ENCODE results near the gene UBASH3A. TPM values are rescaled to one million over a fixed set of nuclear protein-coding genes. Genes with fewer than 3 reads are reported as not detected.
"Not testable (repeated sequence)": the region's sequence is repeated elsewhere in the genome, so short reads cannot be mapped to it uniquely, and the experiment has no call there.

The UBASH3A gene
- total RNA-seq, 1 donor from 2014 or later: not detected

DNA sequence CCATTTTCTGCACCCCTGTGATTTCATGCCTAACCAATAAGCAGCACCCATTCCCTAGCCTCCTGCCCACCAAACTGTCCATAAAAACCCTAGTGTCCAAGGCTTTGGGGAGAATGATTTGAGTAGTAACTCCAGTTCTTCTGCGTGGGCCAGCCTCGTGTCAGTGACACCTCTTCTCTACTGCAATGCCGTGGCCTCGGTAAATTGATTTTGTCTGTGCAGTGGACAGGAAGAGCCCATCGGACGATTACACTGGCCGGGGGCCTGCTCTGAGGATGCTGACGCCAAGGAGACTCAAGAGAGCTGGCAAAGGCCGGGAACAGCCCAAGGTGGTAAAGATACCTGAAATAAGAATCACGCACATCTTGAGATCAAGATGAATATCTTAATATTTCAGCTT is 63.0 kb downstream of the UBASH3A start:
- H3K27me3 ChIP-seq (ENCODE audit: control insufficient read depth, insufficient read depth, low read length): no peaks in the 10 kb centered on the region
- H3K4me3 ChIP-seq (ENCODE audit: low read depth, low read length): no peak overlapping the region
- no peak for DNase-seq (ENCODE audit: low read depth)
- H3K36me3 ChIP-seq (ENCODE audit: control insufficient read depth, insufficient read depth, low read length): no peaks in the 10 kb centered on the region
- TF ChIP-seq CTCF (IDR thresholded peaks at IDR 0.05; ENCODE audit: insufficient read depth, low read length, severe bottlenecking): no peak
- no peak for FAIRE-seq

- no peak overlapping the region for H3K4me3 ChIP-seq (ENCODE audit: low read depth, low read length)
- FAIRE-seq: no peak
- TF ChIP-seq CTCF (IDR thresholded peaks at IDR 0.05; ENCODE audit: insufficient read depth, low read length, severe bottlenecking): peak; percentile 64
- DNase-seq (ENCODE audit: low read depth): peak; percentile 46
- H3K36me3 ChIP-seq (ENCODE audit: control insufficient read depth, insufficient read depth, low read length): no peaks in the 10 kb centered on the region
- no peaks in the 10 kb centered on the region for H3K27me3 ChIP-seq (ENCODE audit: control insufficient read depth, insufficient read depth, low read length)
Observed at GRCh38 chr21:42467140-42467983, 63.7 kb downstream of the UBASH3A start.

GRCh38 chr21:42468491-42469131 is 64.9 kb downstream of the UBASH3A start:
- H3K4me3 ChIP-seq (ENCODE audit: low read depth, low read length): no peak overlapping the region
- DNase-seq (ENCODE audit: low read depth): no peak
- H3K36me3 ChIP-seq (ENCODE audit: control insufficient read depth, insufficient read depth, low read length): no peaks in the 10 kb centered on the region
- no peak for TF ChIP-seq CTCF (IDR thresholded peaks at IDR 0.05; ENCODE audit: insufficient read depth, low read length, severe bottlenecking)
- no peak for FAIRE-seq
- H3K27me3 ChIP-seq (ENCODE audit: control insufficient read depth, insufficient read depth, low read length): no peaks in the 10 kb centered on the region

DNA sequence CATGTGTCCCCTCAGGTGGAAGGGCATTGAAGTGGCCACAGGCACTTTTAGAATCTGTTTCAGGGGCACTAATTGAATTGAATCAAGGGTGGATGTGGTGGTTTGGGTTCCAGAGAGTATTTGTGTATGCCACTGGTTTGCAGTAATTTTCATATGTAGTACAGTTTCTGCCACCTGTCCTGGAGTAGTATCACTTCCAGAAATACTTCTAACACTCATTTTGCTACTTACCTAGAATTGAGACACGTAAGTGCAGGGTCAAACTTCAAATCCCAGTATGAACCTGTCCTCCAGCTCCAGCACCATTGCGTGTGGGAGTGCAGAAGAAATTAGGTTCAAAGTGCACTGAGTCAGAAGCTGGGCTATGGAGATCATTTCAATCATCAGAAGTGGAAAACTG is 65.6 kb downstream of the UBASH3A start:
- Histone ChIP-seq H3K4me3 (ENCODE audit: low read depth, low read length) (no peak overlapping the region), H3K36me3 (ENCODE audit: control insufficient read depth, insufficient read depth, low read length) (no peaks in the 10 kb centered on the region), H3K27me3 (ENCODE audit: control insufficient read depth, insufficient read depth, low read length) (no peaks in the 10 kb centered on the region)
- TF ChIP-seq CTCF (IDR thresholded peaks at IDR 0.05; ENCODE audit: insufficient read depth, low read length, severe bottlenecking): no peak
- FAIRE-seq (no peak), DNase-seq (ENCODE audit: low read depth) (no peak)

DNA sequence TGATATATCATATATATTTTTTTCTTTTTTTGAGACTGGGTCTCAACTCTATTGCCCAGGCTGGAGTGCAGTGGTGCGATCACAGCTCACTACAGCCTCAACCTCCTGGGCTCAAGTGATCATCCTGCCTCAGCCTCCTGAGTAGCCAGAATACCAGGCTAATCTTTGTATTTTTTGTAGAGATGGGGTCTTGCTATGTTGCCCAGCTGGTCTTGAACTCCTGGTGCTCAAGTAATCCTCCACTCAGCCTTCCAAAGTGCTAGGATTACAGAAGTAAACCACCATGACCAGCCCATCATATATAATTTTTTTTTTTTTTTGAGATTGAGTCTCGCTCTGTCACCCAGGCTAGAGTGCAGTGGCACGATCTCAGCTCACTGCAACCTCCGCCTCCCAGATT is 66.0 kb downstream of the UBASH3A start:
- H3K4me3 ChIP-seq (ENCODE audit: low read depth, low read length); H3K27me3 ChIP-seq (ENCODE audit: control insufficient read depth, insufficient read depth, low read length); FAIRE-seq; H3K36me3 ChIP-seq (ENCODE audit: control insufficient read depth, insufficient read depth, low read length); DNase-seq (ENCODE audit: low read depth): not testable (repeated sequence)

DNA sequence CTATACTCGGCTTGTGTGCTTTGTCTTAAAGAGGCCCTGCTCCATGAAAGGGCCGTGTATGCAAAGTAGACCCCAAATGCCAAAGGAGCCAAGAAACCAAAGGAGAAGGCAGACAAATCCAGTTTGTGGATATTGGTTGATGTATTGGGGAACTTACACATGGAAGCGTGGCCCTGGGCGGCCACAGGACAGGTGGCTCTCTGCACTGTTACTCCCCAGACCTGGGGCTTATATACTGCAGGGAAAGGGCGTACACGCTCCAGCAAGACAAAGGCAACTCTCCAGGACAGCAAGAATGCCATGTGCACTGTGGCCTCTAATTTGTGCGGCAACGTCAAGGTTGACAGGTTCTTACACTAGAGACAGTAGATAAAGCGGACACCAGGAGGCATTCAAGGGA is 67.5 kb downstream of the UBASH3A start:
- FAIRE-seq (no peak), DNase-seq (ENCODE audit: low read depth) (no peak)
- no peak for TF ChIP-seq CTCF (IDR thresholded peaks at IDR 0.05; ENCODE audit: insufficient read depth, low read length, severe bottlenecking)
- Histone ChIP-seq H3K4me3 (ENCODE audit: low read depth, low read length) (no peak overlapping the region), H3K27me3 (ENCODE audit: control insufficient read depth, insufficient read depth, low read length) (no peaks in the 10 kb centered on the region), H3K36me3 (ENCODE audit: control insufficient read depth, insufficient read depth, low read length) (no peaks in the 10 kb centered on the region)

All from bronchial epithelial cell (primary cell).